Brain microvascular endothelial cell (primary cell): Measurements from ENCODE around the gene C13orf42.

Source experiments
- DNase-seq: peaks from one replicate; pipeline ENCODE4 v3.0.0-alpha.2; 2020
- H3K27ac ChIP-seq: fragments of 250-450 bp; sonication (Bioruptor Pico); 2 replicates; pipeline ENCODE4 v1.5.1; 2020; ENCODE audit warnings: mild to moderate bottlenecking, moderate library complexity
- H3K27me3 ChIP-seq: fragments of 250-450 bp; sonication (Bioruptor Pico); replicated peaks from 2 replicates; pipeline ENCODE4 v1.5.1; 2020; ENCODE audit warnings: mild to moderate bottlenecking
- H3K36me3 ChIP-seq: fragments of 250-450 bp; sonication (Bioruptor Pico); replicated peaks from 2 replicates; pipeline ENCODE4 v1.5.1; 2020; ENCODE audit warnings: mild to moderate bottlenecking
- H3K4me3 ChIP-seq: 2 replicates; pipeline ENCODE4 v1.5.1; 2011; ENCODE audit warnings: low read depth, mild to moderate bottlenecking, control low read depth, low read length, moderate library complexity
- CTCF ChIP-seq: IDR thresholded peaks from 2 replicates; pipeline ENCODE4 v1.5.1; 2011; ENCODE audit warnings: low read depth, mild to moderate bottlenecking, moderate library complexity, low read length, control low read depth, inconsistent platforms; ENCODE audit errors: missing control alignments
- in situ Hi-C: cut with HindIII; loops from 2 replicates; pipeline ENCODE4 v1.10.0; 2017; ENCODE audit warnings: low sequenced_read_pairs, low pct_ligation_motif_present

C13orf42 gene

DNA sequence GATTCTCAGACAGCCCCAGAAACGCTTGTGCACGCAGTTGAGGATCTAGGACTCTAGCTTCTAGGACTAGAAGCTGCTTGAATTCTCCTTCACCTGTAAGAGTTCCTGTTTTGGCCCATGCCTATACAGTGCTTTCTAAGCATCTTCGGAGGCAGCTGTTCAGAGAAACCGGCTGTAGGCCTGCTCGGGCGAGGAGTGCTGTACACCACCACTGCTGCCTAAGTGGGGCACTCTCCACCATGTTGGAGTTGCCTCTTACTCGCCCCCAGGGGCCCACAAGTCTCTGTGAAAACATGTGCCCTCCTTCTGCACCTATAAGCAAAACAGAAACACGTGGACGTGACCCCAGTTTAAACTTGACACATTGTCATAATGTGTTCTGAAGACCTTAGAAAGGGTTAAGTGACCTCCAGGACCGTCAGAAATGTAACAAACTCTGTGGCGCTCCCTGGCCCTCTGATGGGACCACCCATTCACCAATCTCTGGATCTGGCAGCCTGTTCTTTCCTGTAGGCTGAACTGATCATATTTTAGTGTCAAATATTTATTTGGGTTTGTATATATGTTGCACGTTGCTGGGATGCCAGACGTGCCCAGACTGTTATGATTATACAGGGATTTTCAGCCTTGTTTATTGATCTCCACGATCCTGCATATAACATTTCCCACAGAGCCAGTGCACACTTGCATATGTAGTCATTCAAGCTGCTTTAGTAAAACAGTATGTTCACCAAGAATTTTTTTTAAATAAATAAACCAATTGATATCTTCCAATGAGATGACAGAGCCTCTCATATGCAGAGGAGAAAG lies 60.8 kb downstream of the C13orf42 start:
- TF ChIP-seq CTCF: no peak
- H3K27me3 ChIP-seq: no peaks in the 10 kb centered on the region
- no peak for DNase-seq
- H3K27ac ChIP-seq: no peak overlapping the region
- H3K36me3 ChIP-seq: no peaks in the 10 kb centered on the region
- in situ Hi-C loops: no loop called here
- no peak overlapping the region for H3K4me3 ChIP-seq

DNA sequence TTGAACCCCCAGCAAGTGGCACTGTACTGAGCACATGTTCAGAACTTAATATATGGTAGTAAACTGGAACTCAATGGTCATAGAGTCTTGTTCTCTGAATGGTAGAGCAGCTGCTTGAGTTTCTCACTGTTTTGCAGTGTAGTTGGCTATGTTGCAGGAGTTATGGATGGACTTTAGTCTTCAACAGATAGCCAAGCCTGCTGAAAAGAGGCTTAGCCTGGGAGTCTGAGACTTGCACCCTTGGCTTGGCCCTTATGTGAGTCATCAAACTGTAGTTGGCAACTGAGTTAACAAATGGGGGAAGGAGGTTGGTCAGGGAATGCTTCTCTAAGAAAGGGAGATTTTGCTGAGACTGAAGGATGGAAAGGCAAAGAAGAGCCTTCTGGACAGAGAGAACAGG lies 62.5 kb downstream of the C13orf42 start:
- Histone ChIP-seq H3K4me3 (no peak overlapping the region), H3K36me3 (no peaks in the 10 kb centered on the region), H3K27me3 (no peaks in the 10 kb centered on the region), H3K27ac (no peak overlapping the region)
- no peak for TF ChIP-seq CTCF
- no peak for DNase-seq
- in situ Hi-C loops: no loop called here

DNA sequence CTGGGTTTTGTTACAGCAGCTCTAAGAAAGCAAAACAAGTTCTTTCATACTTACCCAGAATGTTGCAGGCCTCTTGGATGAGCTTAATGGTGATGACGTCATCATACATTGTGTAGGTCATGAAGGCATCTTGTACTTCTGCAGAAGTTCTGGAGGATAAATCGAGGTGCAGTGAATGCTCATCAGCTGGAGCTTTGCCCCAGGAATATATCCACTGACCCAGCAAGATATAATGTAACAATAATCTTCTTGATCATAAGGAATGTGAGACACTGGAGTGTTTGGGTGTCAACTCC lies 63.0 kb downstream of the C13orf42 start:
- TF ChIP-seq CTCF: no peak
- Histone ChIP-seq H3K27me3 (no peaks in the 10 kb centered on the region), H3K4me3 (no peak overlapping the region), H3K36me3 (no peaks in the 10 kb centered on the region), H3K27ac (no peak overlapping the region)
- in situ Hi-C loops: no loop called here
- DNase-seq: no peak

DNA sequence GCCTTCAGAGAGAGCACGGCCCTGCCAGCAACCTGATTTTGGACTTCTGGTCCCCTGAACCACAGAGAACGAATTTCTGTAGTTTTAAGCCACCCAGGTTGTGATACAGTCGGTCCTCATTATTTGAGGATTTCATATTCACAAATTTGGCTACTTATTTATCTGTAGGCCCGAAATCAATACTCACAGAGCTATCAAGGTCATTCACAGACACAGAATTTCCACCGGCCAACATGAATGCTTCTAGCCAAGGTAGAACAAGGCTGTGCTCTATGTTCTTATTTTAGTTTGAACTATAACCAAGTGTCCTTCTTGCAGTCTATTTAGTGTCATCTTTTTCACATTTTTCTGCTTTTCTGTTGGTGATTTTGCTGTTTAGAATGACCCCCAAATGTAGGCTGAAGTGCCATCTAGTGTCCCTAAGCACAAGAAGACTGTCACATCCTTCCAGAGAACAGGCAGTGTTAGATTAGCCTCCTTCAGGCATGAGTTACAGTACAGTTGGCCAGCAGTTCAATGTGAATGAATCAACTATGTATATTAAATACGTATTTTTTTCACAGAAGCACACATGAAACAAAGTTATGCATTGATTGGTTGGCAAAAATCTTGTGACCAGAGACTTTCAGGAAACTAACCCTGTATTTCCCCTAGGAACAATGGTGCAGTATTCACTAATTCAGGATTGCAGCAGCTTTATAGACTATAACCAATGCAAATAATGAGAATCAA lies 63.5 kb downstream of the C13orf42 start:
- in situ Hi-C loops: no loop called here
- no peak for TF ChIP-seq CTCF
- DNase-seq: no peak
- Histone ChIP-seq H3K4me3 (no peak overlapping the region), H3K36me3 (no peaks in the 10 kb centered on the region), H3K27ac (no peak overlapping the region), H3K27me3 (no peaks in the 10 kb centered on the region)

DNA sequence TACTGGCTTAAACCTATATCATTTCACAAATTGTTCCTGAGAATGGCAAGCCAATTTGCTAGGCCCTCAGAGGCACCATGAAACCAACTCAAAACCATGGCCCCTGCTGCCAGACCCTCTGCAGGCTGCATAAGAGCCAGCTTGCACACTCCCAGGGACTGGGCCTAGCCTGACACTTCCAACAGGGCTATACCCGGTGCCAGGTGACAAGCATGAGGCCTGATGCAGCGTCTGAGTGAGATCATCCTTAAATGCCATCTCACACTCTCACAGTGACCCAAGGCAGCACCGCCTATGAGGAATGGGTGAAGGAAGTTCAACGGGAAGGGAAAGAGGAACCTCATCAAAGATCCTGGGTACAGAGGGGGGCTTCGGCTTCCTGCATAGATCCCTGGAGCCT lies 65.6 kb downstream of the C13orf42 start:
- DNase-seq: no peak
- in situ Hi-C loops: no loop called here
- Histone ChIP-seq H3K36me3 (no peaks in the 10 kb centered on the region), H3K27ac (no peak overlapping the region), H3K4me3 (no peak overlapping the region), H3K27me3 (no peaks in the 10 kb centered on the region)
- TF ChIP-seq CTCF: no peak
